TTC549 (cell line): ENCODE measurements around the gene GNAQ.
"Not testable (repeated sequence)": the region's sequence is repeated elsewhere in the genome, so short reads cannot be mapped to it uniquely, and the experiment has no call there.

Experiments used
- FAIRE-seq: peaks from 2 replicates; lab custom pipeline; 2012; peaks lifted over from hg19 to GRCh38; lab: Jason Lieb, UNC

GNAQ gene

DNA sequence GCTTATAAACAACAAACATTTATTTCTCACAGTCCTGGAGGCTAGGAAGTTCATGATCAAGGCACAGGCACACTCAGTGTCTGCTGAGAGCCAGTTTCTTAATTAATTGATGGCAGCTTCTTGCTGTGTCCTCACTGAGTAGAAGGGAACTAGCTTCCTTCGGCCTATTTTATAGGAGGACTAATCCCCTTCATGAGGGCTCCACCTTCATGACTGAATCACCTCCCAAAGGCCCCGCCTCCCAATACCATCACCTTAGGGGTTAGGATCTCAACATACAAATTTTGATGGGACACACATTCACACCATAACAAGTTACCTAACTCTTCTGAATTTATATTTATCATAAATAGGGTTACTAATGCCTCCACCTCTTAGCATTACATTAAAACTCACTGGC is 129.8 kb downstream of the GNAQ start:
- no peak for FAIRE-seq

DNA sequence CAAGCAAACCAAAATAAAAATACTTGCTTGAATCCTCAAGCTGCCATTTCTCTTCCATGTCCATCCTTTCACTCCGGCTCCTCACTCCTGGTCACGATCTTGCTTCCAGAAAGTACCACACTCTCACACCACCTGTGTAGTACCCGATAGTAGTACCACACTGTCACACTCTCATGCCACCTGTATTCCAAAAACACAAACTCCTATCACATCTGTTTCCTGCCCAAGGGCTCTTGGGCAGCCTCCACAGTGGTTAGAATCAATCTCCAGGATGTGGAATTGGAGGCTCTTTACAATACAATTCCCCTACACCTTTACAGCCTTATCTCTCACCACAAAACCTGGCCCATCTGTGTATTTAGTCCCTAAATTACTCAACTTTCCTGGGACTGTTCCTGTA is 130.6 kb downstream of the GNAQ start:
- FAIRE-seq = no peak

DNA sequence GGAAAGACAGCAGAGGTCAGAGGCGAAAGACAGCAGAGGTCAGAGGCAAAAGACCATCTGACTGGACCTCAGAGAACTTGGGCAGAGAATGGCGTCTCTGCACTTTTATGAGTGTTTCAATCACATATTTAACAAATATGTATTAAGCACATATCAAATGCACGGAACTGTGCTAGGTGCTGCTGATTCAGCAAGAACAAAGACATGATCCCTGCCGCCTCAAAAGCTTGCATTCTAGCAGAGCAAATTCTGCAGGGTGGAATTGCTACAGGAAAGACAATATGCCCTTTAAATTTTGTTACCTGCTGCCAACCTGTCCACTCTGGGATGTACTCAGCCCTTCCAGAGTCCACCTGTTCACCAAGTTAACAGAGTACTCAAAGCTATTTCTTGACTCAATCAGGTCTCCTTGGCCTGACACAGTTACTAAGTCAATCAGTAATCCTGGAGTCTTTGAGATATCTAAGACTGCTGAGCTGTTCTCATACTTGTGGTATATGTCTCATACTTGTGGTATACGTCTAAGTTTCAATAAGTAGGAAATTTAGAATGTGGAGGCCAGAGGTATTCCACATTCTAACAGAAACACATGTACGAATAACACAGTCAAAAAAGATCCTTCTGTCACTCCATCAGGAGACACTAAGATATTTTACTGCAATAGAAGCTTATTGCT is 131.8 kb downstream of the GNAQ start:
- no peak for FAIRE-seq

DNA sequence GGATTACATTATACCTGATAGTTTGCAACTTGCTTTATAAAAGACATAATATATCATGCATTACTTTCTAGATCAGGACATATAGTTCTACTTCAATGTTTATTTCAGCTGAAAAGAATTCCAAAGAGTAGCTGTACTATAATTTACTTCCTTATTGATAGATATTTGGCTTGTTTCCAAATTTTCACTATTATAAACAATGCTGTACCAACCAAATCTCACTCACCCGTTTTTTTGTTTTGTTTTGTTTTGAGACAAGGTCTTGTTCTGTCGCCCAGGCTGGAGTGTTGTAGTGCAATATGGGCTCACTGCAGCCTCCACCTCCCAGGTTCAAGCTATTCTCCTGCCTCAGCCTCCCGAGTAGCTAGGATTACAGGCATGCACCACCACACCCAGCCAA is 132.7 kb downstream of the GNAQ start:
- FAIRE-seq = no peak

DNA sequence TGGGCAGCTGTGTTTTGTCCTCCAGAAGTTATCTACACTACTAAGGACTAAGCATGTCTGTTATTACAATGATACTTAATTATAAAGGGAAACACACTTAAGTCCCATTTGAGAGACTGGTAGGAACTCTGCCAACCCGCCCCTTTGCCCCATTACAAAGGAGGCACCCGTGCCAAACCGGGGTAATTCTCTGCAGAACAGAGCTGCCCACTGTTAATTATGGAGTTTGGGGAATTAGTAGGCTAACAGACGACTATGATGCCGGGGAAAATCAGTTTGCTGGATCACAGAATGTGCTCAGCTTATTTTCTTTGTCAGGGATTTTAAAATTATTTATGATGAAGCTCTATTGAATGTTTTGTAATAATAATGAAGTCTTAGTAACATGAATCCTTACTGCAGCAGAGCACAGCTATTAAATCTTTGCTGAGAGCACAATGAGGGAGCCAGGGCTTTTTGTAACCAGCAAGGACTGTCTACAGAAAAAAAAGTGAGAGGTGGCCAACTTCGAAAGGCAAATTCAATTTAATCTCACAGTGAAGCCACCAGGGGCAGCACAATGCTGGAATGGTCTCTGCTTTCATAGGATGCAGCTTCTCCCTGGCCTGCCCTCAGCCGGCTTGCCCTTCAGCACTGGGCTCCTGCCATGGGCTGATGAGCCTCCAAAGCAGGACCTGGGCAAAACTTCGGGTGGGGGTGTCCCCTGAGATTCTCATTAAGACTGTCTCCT is 134.5 kb downstream of the GNAQ start:
- FAIRE-seq = no peak

DNA sequence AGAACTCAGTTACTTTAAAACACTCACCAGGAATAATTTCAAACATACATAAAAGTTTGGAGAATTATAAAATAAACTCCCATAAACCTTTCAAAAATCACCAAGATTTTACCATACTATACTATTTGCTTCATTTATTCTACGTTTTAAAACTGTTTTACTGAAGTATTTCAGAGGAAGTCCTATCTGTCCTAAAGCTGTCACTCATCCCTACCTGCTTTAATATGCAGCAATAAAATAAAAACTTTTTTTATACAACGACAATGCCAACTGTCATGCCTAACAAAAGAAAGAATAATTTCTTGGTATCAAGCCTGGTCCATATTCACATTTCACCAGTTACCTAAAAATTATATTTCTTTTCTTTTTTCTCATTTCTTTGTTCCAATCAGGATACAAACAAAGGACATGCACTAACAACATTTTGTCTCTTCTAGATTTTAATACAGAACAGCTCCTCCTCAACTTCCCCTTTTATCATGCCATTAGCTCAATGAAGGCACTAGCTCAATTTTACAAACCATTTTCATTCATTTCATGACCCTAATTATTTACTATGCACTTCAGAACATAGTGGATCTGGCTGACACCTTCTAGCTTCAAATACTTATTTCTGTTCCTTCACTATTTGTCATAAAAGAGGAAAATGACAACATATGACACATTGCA is 135.2 kb downstream of the GNAQ start:
- no peak for FAIRE-seq

DNA sequence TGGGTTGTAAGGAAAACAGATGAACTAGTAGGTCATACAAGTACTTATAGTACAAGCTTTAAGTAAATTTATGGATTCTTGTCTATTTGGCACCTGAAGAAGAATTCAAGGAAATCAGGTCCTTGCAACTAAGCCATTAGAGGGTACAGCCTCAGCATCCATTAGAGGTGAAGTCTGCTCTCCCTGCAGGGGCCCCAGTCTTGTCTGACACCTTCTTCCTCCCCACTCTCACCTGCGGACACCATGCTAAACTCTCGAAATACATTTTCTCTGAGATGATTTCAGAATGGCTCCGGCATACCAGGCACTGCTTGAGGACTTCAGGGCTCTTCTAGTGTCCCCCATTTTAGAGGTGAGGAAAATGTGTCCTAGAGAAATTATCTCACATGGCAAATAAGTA is 137.9 kb downstream of the GNAQ start:
- no peak for FAIRE-seq

DNA sequence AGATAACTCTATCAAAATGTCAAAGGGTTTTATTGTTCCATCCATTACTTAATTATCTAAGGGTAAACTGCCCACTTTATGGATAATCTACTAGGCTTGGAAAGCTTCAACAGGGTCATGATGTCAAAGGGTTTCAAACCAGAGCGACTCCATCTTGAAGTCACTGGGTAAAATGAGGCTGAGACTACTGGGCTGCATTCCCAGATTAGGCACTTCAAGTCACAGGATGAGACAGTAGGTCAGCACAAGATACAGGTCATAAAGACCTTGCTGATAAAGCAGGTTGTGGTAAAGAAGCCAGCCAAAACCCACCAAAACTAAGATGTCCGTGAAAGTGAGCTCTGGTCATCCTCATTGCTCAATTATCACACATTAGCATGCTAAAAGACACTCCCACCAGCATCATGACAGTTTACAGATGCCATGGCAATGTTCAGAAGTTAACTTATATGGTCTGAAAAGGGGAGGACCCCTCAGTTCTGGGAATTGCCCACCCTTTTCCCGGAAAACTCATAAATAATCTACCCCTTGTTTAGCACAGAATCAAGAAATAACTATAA is 138.6 kb downstream of the GNAQ start:
- FAIRE-seq = no peak

DNA sequence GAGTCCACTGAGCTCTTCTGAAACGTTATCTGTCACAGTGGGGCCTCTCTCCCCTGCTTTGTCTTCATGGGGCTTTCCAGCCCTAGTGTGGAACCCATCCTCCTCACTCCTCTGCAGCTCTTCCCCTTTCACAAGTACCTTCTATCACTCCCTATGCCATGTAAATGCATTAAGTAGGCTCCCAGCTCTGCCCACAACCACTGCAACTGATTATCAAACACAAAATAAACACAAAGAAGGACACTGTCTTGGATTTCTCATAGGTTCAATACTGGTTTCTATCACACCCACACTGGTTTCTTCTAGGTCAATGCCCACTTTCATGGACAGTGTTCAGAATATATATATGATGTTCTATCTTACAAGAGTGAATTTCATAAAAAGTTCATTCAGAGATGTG is 139.4 kb downstream of the GNAQ start:
- FAIRE-seq = no peak

DNA sequence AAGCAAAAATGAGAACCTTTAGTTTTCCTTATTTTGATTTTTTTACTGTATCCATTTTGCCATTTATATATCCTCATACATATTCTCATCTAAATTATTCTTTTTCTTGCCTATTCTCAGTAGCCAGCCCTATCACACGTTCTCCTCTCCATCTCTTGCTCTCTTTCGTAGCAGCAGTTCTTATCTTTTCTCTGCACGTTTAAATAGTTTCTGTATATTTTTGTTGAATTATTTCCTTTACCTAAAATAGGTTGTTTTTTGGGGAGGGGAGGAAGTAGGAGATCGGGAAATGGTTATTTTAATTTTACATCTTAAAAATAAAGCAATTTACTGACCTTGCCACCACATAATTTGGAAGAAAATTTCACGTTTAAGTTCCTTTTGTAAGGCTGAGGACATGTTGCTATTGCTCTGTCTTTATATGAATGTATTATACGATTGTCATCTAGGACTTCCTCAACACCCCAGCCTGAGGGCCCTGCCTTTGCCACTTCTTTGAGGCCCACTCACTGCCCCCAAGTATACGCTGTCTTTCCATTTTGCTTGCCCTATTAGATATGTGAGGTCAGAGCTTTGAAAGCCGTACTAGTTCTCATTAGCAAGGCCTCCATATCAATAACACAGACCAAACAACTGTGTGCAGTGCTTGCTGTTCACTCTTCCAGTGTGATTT is 140.3 kb downstream of the GNAQ start:
- no peak for FAIRE-seq

DNA sequence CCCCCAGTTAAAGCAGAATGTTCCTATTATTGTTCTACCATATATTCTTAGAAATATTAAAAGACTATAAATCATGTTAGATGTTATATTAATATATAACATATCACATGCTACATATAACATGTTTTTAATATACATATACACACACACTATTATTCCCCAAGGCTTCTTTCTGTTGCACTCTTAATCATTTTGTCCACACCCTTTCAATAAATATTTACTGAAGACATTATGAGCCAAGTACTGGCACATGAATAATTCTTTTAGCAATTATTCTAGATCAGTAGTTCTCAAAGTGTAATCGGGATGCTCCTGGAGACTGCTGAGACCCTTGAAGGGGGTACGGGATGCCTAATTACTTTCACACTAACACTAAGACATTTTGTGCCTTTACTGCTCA is 143.9 kb downstream of the GNAQ start:
- no peak for FAIRE-seq

DNA sequence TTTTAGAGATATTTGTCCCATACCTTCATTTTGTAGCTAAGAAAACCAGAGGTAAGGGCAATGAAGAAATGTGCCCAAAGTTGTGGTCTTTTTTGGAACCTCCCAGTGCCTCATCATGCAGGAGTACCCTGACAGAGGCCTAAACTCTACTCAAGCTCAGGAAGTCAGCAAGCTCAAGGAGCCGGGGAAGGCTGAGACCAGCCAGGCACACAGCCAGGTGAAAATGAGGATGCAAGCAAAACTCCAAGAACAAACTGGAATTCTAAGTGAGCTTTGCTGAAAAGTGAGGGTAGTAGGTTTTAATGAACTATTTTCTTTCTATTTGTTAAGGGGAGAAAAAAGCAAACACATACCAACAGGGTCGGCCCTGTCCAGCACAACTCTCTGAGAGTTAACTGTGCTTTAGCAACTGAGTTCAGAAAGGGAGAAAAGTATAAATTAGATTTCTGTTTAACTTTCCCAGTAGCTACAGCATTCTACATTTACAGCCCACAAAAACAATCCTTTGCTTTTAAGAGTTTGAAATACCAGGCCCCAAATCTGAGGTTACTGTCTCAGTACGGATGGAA is 146.4 kb downstream of the GNAQ start:
- FAIRE-seq = no peak

DNA sequence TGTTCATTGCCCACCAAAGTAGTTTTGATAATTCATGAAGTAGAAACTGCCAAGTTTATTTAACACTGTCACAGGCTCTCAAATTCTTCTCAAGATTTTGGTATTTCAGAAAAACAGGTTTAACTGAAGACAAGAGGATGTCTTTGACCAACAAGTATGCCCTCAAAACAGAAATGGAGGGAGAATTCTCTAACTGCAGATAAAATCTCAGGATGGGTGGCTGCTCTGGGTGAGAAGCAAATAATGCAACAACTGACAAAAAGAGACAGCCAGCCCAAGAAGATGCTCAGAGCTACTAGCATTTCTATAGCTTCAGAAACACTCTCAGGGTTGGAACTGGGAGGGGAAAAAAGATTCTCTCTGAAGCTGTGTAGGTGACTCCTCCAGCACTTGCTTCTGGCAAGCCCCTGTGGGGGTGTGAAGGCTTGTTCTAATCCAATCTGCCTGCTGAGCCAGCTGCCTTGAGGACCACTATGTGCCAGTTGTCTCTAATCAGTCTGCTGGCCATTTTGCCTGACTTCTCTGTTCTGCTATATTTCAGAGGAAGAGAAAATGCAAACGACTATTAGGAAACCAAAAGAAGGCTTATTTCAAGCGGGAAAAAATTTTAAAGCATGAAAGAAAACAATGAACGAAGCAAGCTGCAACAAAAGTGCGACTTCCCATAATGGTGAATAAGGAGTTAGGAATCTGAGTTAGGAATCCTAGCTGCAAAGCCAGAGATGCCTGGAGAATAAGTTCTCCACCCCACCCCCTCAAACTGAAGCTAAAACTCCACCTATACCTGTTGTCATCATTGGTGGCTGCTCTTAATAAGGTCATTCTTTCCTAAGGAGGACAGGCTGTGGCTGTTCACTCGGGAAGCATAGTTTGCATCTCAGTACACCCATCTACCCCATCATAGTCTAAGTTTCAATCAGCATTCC is 147.5 kb downstream of the GNAQ start:
- no peak for FAIRE-seq

DNA sequence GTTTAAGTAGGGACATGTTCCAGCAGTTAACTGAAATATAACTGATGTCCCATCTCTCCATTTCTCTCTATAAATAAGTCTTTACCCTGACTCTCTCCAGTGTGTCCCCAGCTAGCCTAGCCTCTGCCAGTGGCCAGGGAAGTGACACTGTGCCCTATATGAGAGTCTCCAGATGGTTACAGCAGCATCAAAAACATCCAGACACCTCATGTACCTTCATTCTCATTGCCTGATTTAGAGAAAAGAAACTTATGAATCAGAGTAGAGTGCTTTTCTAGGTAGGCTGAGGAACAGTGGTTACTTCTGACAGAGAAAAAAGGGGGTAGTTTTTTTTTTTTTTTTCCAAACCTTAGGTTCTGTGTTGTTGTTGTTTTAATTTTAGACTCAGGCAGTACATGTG is 148.5 kb downstream of the GNAQ start:
- no peak for FAIRE-seq

DNA sequence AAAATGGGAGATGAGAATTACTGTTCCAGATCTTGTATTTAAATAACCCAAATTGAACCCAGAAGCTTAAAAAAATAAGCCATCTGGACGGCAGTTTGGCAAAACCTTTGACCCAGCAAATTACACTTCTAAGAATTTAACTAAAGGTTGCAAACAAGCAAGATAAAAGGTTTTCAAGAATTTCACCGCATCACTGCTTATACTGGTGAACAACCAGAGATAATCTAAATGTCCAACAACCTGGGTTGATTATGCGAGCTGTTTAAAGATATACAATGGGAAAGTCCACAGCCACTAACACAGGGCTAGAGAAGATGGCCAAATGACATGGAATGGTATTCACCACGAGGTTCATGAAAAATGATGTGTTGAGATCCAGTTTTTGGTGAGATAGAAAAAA is 149.3 kb downstream of the GNAQ start:
- no peak for FAIRE-seq

DNA sequence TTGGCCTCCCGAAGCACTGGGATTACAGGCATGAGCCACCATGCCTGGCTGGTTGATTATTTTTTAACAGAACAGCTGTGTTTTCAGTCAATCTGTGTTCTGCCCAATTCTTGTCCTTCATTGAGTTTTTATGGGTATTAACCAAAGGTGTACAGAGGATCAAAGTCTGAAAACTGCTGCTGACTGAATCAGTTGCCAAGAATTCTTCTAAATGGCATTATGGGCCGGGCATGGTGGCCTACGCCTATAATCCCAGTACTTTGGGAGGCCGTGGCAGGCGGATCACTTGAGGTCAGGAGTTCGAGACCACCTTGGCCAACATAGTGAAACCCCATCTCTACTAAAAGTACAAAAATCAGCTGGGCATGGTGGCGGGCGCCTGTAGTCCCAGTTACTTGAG is 150.0 kb downstream of the GNAQ start:
- FAIRE-seq = not testable (repeated sequence)

DNA sequence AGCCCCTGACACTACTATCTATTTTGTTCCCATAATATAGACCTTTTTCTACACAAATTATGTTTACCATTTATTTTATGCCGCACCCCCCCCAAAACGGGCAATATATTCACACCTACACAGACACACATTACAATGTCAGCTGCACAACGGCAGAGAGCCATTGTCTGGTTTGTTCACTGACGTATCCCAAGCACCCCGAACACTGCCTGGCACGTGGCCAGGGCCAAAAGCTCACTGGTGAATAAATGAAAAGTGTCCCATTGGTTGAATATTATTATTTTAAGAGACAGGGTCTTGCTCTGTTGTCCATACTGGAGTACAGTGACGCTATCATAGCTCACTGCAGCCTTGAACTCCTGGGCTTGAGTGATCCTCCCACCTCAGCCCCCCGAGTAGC is 150.5 kb downstream of the GNAQ start:
- no peak for FAIRE-seq

DNA sequence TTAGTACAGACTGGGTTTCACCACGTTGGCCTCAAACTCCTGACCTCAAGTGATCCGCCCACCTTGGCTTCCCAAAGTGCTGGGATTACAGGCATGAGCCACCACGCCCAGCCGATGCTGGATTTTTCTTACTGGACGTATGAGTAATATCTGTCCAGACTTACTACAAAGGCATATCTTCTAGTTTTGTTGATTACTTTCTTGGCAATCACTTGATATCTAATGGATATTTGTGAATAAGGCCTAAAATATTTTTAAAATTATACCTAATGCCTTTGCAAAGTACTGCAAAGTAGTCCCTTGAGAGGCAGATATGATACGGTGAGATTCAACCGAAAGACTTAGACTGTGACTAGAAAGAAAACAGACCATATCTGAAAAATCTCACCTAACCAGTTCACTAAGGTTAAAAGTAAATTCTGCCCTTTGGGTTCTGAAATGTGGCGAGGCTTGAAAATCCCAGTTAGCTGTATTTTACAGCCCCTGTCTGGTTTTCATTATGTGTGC is 152.1 kb downstream of the GNAQ start:
- no peak for FAIRE-seq

DNA sequence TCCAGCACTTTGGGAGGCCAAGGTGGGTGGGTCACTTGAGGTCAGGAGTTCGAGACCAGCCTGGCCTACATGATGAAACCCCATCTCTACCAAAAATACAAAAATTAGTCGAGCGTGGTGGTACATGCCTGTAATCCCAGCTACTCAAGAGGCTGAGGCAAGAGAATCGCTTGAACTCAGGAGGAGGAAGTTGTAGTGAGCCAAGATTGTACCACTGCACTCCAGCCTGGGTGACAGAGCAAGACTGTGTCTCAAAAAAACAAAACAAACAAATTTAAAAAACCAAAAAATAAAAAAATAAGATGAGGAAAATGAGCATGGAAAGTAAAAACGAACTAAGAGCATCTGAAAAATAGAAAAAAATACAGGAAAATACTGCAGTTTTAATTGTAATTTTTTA is 152.8 kb downstream of the GNAQ start:
- FAIRE-seq = not testable (repeated sequence)

DNA sequence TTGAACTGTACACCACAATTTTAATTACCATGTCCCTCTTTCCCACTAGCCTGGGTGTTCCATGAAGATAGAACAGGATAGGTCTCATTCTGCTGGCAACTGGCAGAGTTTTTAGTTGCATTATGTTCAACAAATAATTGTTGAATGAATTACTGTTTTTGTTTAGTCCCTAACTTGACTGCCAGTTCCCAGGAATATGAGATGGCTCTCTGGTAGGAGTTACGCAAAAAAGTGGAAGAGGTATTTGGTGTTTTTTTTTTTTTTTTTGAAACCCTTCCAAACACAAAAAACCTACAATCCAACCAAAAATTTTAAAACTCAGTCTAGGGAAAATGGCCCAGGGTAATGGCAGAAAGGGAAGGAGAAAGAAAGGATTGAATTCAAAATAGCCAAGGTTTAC is 153.6 kb downstream of the GNAQ start:
- FAIRE-seq = no peak

DNA sequence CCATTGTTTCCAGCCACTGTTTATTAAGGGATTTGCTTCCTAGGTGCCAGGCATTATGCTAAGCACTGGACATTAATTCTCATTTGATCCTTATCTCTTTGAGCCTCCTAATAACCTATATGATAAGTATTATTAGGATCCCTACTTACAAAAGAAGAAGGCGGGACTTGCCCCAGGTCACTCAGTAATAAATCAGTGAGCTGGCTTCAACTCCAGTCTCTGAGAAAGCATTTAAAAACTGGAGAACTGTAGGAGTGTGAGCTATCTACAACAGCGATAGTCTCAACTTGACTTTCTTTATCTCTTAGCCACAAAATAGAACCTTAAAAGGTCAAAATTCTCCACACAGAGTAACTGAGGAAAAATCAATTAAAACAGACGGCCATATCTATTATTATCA is 155.0 kb downstream of the GNAQ start:
- FAIRE-seq = no peak
